ENCODE results near the gene OCA2.

The OCA2 gene

DNA sequence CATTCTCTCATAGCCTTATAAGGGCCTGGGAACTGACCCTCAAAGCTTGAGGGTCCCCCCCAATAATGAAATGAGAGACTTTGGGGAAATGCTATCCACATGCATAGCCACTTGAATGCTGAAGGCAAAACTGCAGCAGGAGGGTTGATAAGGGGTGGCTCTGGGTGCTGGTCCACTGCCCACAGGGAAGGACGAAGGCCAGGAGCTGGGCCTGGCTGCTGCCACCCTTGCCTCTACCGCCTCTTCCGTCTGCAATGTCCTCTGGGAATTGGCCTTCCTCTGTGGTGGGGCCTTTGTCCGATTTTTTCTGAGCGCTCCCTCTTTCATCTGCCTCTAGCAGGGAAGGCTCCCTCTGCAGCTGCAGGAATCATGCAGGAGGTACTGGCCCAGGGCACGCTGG, 41.0 kb downstream of the OCA2 start:
- H3K4me3 ChIP-seq (replicated peaks; ENCODE audit: low read depth, low read length): no peak overlapping the region
- TF ChIP-seq, protein P1, sequence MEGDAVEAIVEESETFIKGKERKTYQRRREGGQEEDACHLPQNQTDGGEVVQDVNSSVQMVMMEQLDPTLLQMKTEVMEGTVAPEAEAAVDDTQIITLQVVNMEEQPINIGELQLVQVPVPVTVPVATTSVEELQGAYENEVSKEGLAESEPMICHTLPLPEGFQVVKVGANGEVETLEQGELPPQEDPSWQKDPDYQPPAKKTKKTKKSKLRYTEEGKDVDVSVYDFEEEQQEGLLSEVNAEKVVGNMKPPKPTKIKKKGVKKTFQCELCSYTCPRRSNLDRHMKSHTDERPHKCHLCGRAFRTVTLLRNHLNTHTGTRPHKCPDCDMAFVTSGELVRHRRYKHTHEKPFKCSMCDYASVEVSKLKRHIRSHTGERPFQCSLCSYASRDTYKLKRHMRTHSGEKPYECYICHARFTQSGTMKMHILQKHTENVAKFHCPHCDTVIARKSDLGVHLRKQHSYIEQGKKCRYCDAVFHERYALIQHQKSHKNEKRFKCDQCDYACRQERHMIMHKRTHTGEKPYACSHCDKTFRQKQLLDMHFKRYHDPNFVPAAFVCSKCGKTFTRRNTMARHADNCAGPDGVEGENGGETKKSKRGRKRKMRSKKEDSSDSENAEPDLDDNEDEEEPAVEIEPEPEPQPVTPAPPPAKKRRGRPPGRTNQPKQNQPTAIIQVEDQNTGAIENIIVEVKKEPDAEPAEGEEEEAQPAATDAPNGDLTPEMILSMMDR (IDR thresholded peaks at IDR 0.05; ENCODE audit: low read depth, low read length, missing control alignments): no peak
- DNase-seq (ENCODE audit: extremely low read depth, low read depth): no peak

DNA sequence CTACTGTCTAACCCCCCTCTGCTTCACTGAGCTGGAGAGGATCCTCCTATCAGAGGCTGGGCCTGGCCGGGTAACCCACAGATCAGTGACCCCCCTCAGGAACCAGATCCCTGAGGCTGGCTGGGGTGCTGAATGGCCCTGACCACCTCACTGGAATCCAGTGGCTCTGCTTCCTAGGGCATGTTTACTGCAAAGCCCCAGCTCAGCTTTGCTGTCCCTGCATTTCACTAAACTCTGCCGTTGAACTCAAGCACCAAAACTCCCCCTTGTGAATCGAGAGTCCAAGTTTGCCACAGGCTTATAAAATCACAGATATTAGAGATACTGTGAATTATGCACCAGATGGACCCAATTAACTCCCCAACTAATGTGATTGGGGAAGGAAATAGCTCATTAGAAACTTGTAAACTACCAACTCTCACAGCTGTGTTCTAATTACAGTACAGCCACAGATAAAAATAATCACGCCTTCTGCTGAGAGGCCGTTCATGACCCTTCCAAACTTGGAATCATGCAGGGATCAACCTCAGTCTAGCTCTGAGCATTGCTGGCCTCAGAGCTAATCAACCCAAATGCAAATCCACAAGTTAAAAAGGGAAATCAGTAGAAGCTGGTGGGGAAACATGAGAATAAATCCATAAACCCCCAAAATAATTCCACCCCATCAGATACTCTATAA, 47.0 kb downstream of the OCA2 start:
- no peak for DNase-seq (ENCODE audit: extremely low read depth, low read depth)
- H3K4me3 ChIP-seq (replicated peaks; ENCODE audit: low read depth, low read length): no peak overlapping the region
- TF ChIP-seq, protein P1 (IDR thresholded peaks at IDR 0.05; ENCODE audit: low read depth, low read length, missing control alignments): no peak

DNA sequence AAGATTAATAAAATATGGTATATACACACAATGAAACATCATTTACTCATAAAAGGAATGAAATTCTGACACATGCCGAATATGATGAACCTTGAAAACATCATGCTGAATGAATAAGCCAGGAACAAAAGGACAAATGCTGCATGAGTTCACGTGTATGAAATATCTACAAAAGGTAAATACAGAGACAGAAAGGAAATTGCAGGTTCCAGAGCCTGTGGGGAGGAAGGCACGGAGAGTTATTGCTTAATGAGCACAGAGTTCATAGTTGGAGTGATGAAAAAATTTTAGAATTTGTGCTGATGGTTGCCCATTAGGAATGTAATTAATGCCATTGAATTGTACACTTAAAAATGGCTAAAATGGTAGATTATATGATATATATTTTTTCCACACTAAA, 49.5 kb downstream of the OCA2 start:
- DNase-seq (ENCODE audit: extremely low read depth, low read depth): no peak
- no peak overlapping the region for H3K4me3 ChIP-seq (replicated peaks; ENCODE audit: low read depth, low read length)
- TF ChIP-seq, protein P1 (IDR thresholded peaks at IDR 0.05; ENCODE audit: low read depth, low read length, missing control alignments): no peak

DNA sequence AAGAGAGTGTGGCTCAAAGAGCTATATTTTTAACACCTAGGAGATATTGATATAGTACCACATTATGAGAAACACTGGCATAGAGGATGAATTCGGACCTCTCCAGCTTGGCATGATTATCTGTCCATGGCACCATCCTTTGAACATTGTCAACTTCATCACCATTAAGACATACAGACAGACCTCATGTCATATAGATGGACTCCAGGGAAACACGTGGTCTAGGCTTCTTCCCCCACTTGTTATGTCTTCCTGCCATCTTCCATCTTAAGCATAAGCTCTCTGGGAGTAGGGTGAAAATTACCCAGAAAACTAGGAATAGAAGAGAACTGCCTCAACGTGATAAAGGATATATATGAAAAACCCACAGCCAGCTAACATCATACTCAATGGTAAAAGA, 51.8 kb downstream of the OCA2 start:
- TF ChIP-seq, protein P1 (IDR thresholded peaks at IDR 0.05; ENCODE audit: low read depth, low read length, missing control alignments): no peak

DNA sequence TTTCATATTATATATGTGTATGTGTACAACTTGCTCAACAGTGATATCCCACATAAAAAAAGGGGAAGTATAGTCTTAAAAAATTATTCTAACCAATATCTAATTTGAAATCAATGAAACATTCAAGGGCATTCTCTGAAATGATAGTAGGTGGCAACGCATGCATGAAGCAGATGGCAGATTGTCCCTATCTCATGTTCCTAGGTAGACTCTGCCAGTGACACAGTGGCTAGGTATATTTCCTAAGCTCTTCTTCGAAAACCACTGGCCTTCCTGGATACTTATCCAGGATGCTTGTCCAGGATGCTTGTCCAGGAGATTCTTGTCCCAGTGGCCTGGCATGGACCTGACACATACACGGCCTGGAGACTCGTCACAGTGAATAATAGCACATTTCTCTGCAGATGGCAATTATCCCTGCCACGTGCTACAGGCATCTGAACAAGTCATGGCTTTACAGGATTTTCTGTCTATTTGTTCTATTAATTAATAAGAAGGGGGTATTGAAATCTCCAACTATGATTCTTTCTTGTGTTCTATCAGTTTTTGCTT, 54.9 kb downstream of the OCA2 start:
- DNase-seq (ENCODE audit: extremely low read depth, low read depth): no peak
- TF ChIP-seq, protein P1 (IDR thresholded peaks at IDR 0.05; ENCODE audit: low read depth, low read length, missing control alignments): no peak
- no peak overlapping the region for H3K4me3 ChIP-seq (replicated peaks; ENCODE audit: low read depth, low read length)

More for the DNA sequence above, 51.8 kb downstream of the OCA2 start:
- no peak for DNase-seq (ENCODE audit: extremely low read depth, low read depth)
- no peak overlapping the region for H3K4me3 ChIP-seq (replicated peaks; ENCODE audit: low read depth, low read length)

DNA sequence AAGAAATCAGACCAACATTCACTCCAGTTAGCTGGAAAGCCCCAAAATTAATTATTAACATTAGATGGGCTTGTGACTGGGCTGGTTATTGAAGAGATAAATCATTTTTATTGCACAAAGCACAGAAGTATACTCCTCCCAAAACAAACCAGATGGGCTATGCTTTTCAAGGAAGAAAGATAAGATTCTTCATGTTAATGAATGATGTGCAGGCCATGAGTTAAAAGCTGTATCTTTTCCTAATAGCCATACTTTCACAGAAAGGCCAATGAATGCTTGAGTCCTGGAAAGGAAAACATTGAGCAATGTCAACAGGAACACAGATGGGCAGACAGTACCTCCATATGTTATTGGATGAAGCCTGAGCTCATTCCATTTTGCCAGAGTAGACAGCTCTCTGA, 55.4 kb downstream of the OCA2 start:
- TF ChIP-seq, protein P1 (IDR thresholded peaks at IDR 0.05; ENCODE audit: low read depth, low read length, missing control alignments): no peak

More for the DNA sequence above, 55.4 kb downstream of the OCA2 start:
- H3K4me3 ChIP-seq (replicated peaks; ENCODE audit: low read depth, low read length): no peak overlapping the region
- DNase-seq (ENCODE audit: extremely low read depth, low read depth): no peak

Measured in HFF-Myc (cell line).